Measurements from ENCODE around the gene PRC1.

The PRC1 gene

GRCh38 chr15:90989040-90989768 is 5.1 kb downstream of the PRC1 start:
- DNase-seq: no peak

- DNase-seq: no peak
Observed at GRCh38 chr15:90988296-90988695, 6.0 kb downstream of the PRC1 start.

GRCh38 chr15:90987561-90988141 is 6.7 kb downstream of the PRC1 start:
- DNase-seq: no peak

- DNase-seq: no peak
Observed at GRCh38 chr15:90986790-90987507, 7.4 kb downstream of the PRC1 start.

GRCh38 chr15:90982135-90982534 is 12.2 kb downstream of the PRC1 start:
- no peak for DNase-seq

GRCh38 chr15:90981681-90982080 is 12.7 kb downstream of the PRC1 start:
- DNase-seq: no peak

- no peak for DNase-seq
Observed at GRCh38 chr15:90979582-90979981, 14.8 kb downstream of the PRC1 start.

- DNase-seq: no peak
Observed at GRCh38 chr15:90974216-90974615, 20.1 kb downstream of the PRC1 start.

GRCh38 chr15:90972133-90972532 is 22.2 kb downstream of the PRC1 start:
- DNase-seq: no peak

- DNase-seq: no peak
Observed at GRCh38 chr15:90970274-90970673, 24.1 kb downstream of the PRC1 start.

GRCh38 chr15:90968434-90968833 is 25.9 kb downstream of the PRC1 start:
- no peak for DNase-seq

- DNase-seq: no peak
Observed at GRCh38 chr15:90967206-90967605, 27.1 kb downstream of the PRC1 start.

GRCh38 chr15:90966262-90966661 is 28.1 kb downstream of the PRC1 start:
- no peak for DNase-seq

- no peak for DNase-seq
Observed at GRCh38 chr15:90962021-90962420, 32.3 kb downstream of the PRC1 start.

GRCh38 chr15:90960298-90961091 is 33.8 kb downstream of the PRC1 start:
- no peak for DNase-seq

- no peak for DNase-seq
Observed at GRCh38 chr15:90959894-90960293, 34.4 kb downstream of the PRC1 start.

GRCh38 chr15:90959028-90959595 is 35.2 kb downstream of the PRC1 start:
- DNase-seq: no peak

- DNase-seq: peak; percentile 36
Observed at GRCh38 chr15:90957791-90958190, 36.5 kb downstream of the PRC1 start.

GRCh38 chr15:90957031-90957790 is 37.1 kb downstream of the PRC1 start:
- DNase-seq: no peak

- DNase-seq: no peak
Observed at GRCh38 chr15:90956274-90957030, 37.9 kb downstream of the PRC1 start.

- DNase-seq: peak; percentile 89
Observed at GRCh38 chr15:90955624-90956273, 38.6 kb downstream of the PRC1 start.
